Measurements from ENCODE around the gene RSPH1. TPM values are rescaled to one million over a fixed set of nuclear protein-coding genes. Genes with fewer than 3 reads are reported as not detected.
A peak's percentile ranks its signal among the peaks of the same experiment; 100 is the strongest.

The RSPH1 gene
- total RNA-seq, 1 experiment from 2014 or later = 0.51 TPM

DNA sequence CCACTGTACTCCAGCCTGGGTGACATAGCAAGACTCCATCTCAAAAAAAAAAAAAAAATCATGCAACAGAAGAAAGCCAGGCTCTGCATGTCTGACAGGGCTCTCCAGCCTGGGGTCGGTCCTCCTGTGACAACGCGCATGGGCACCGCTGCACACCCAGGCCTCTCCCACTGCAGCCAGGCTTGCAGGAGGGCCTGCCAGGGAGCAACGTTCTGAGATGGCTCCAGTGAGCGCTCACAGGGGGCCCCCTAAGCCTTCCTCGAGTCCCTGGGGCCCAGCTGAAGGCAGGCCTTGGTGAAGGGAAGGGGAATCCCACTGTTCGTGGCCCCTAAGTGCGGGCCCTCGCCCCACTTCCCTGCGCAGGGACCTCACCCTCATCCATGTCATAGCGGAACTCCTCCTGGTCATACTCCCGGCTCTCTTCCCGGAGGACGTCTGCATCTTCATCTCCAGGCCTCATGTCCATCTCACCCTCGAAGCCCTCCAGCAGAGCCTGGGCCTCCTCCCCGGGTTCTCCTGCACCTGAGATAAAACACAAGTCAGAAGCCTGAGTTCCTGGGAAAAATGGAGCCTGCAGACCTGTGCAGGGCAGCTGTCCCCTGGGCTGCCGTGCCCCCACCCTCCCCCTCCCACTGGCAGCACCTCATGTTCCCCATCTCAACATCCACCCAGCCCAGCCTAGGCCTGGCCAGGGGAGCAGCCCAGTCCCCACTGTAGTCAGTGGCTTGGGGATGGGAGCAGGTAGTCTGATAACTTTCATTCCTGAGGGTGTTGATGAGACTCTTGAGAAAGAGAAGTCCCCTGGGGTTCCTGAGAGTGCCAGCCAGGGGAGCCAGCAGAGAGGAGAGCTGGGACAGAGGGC, 20.3 kb downstream of the RSPH1 start:
- no peak for DNase-seq (ENCODE audit: unreplicated experiment)
- TF ChIP-seq, protein P1, sequence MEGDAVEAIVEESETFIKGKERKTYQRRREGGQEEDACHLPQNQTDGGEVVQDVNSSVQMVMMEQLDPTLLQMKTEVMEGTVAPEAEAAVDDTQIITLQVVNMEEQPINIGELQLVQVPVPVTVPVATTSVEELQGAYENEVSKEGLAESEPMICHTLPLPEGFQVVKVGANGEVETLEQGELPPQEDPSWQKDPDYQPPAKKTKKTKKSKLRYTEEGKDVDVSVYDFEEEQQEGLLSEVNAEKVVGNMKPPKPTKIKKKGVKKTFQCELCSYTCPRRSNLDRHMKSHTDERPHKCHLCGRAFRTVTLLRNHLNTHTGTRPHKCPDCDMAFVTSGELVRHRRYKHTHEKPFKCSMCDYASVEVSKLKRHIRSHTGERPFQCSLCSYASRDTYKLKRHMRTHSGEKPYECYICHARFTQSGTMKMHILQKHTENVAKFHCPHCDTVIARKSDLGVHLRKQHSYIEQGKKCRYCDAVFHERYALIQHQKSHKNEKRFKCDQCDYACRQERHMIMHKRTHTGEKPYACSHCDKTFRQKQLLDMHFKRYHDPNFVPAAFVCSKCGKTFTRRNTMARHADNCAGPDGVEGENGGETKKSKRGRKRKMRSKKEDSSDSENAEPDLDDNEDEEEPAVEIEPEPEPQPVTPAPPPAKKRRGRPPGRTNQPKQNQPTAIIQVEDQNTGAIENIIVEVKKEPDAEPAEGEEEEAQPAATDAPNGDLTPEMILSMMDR (IDR thresholded peaks at IDR 0.05; ENCODE audit: unreplicated experiment) = no peak
- no peaks in the 10 kb centered on the region for H3K27me3 Mint-ChIP-seq (ENCODE audit: insufficient read depth, unreplicated experiment)
- no TSS peak for BruUV-seq (replicated peaks)
- H3K4me1 Mint-ChIP-seq (ENCODE audit: insufficient read depth, unreplicated experiment) = peaks cover 12% of the 10 kb centered on the region
- no peak overlapping the region for H3K27ac Mint-ChIP-seq (ENCODE audit: low read depth, unreplicated experiment)
- intact Hi-C loops (cut with micrococcal nuclease) = no loop called here
- ChIA-PET CTCF (no interaction called here), POLR2A (no interaction called here)
- no peaks in the 10 kb centered on the region for H3K36me3 Mint-ChIP-seq (ENCODE audit: insufficient read depth, unreplicated experiment)
- no peak overlapping the region for H3K4me3 Mint-ChIP-seq (ENCODE audit: unreplicated experiment)
- no peaks in the 10 kb centered on the region for H3K9me3 Mint-ChIP-seq (ENCODE audit: unreplicated experiment)

DNA sequence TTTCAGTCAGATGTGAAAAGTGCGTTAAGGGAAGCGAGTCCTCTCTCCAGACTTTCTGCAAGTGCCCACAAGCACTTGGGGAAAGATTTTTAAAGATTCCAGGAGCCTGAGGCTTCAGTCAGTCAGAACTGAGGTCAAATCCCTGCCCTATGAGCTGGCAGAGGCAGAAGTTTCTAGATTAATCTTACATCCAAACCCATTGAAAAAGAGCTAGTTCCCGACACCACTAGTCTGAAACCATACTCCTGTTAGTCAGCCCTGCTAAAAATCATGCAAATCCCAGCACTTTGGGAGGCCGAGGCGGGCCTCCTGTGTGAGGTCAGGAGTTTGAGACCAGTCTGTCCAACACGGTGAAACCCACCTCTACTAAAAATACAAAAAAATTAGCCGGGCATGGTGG, 21.0 kb downstream of the RSPH1 start:
- BruUV-seq (replicated peaks) = no TSS peak
- peak overlapping the region; percentile 68 for H3K27ac Mint-ChIP-seq (ENCODE audit: low read depth, unreplicated experiment)

DNA sequence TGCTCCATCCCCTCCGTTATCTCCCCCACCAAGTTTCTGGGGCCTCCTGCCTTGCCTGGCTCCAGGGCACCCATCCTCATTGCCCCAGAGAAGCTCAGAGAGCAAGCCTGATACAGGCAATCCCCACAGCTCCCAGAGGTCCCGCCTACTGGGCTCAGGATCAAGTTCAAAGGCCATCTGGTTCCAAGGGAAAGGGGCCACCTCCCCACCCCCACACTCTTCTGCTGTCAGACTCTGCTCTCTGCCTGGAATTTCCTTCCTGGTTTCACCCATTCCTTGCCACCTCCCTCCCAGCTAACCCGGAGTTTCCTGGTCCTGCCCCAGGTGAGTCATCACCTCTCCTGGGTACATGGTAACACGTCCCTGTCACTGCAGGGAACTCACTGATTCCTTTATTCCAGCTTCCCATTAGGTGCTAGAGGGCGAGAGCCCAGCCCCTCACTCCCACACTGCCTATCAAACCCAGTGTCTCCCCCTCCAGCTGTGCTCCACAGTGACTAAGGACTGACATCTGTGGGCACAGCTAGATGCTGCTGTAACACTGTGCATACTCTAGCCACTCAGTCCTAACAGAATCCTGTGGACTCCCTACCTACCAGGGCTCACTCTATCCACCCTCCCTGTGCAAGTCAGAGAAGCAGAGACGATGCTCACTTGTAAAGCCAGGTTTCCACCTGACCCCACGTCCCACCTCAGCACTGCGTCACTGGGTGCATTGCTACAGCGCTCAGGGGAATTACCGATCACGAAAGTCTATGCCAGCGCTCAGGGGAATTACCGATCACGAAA, 21.8 kb downstream of the RSPH1 start:
- peak overlapping the region; percentile 68 for H3K27ac Mint-ChIP-seq (ENCODE audit: low read depth, unreplicated experiment)
- CTCF ChIA-PET = interaction anchor here (0.6 kb wide), 3 partner anchors 117 to 329 kb away, joined by 3 to 4 read pairs (median 3); no protein-coding TSS in a partner anchor
- H3K27me3 Mint-ChIP-seq (ENCODE audit: insufficient read depth, unreplicated experiment) = no peaks in the 10 kb centered on the region
- peaks cover 12% of the 10 kb centered on the region for H3K4me1 Mint-ChIP-seq (ENCODE audit: insufficient read depth, unreplicated experiment)
- POLR2A ChIA-PET = interaction anchor here (1.0 to 1.3 kb wide), 4 partner anchors 11 to 40 kb away, joined by 3 to 4 read pairs (median 3); partner anchors contain the start of gene RSPH1
- no peaks in the 10 kb centered on the region for H3K36me3 Mint-ChIP-seq (ENCODE audit: insufficient read depth, unreplicated experiment)
- peak; percentile 80 for DNase-seq (ENCODE audit: unreplicated experiment)
- intact Hi-C loops (cut with micrococcal nuclease) = no loop called here
- H3K9me3 Mint-ChIP-seq (ENCODE audit: unreplicated experiment) = no peaks in the 10 kb centered on the region
- BruUV-seq (replicated peaks) = no TSS peak
- peak overlapping the region; percentile 6 for H3K4me3 Mint-ChIP-seq (ENCODE audit: unreplicated experiment)
- TF ChIP-seq, protein P1 (IDR thresholded peaks at IDR 0.05; ENCODE audit: unreplicated experiment) = no peak

More for the DNA sequence above, 21.0 kb downstream of the RSPH1 start:
- Mint-ChIP-seq H3K36me3 (ENCODE audit: insufficient read depth, unreplicated experiment) (no peaks in the 10 kb centered on the region), H3K4me1 (ENCODE audit: insufficient read depth, unreplicated experiment) (peaks cover 12% of the 10 kb centered on the region), H3K9me3 (ENCODE audit: unreplicated experiment) (no peaks in the 10 kb centered on the region), H3K4me3 (ENCODE audit: unreplicated experiment) (no peak overlapping the region), H3K27me3 (ENCODE audit: insufficient read depth, unreplicated experiment) (no peaks in the 10 kb centered on the region)
- DNase-seq (ENCODE audit: unreplicated experiment) = no peak
- intact Hi-C loops (cut with micrococcal nuclease) = no loop called here
- CTCF ChIA-PET = no interaction called here
- POLR2A ChIA-PET = interaction anchor here (1.1 kb wide), 1 partner anchor 12 kb away, joined by 4 read pairs; no protein-coding TSS in a partner anchor
- TF ChIP-seq, protein P1 (IDR thresholded peaks at IDR 0.05; ENCODE audit: unreplicated experiment) = no peak

DNA sequence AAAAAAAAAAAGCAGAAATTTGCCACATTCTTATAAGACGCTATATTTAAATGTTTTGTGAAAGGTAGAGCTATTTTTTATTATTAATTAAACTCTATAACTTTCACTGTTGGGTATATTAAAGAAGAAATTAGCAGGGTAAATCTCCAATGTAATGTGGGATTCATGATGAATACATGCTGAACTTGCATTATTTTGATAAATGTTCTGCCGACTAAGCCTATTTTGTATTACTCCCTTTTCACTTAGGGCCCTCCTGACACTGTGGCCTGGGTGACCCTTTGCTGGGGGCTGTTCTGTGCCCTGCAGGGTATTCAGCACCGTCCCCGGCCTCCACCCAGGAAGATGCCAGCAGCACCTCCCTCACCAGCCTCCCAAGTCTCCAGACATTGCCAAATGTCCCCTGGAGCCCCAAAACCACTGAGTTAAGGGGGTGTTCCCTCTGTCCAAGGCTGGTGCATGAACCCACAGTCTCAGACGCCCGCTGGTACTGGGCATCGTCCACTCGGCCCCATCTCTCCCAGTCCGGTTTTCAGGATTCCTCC, 22.5 kb downstream of the RSPH1 start:
- no peaks in the 10 kb centered on the region for H3K9me3 Mint-ChIP-seq (ENCODE audit: unreplicated experiment)
- no peak overlapping the region for H3K4me3 Mint-ChIP-seq (ENCODE audit: unreplicated experiment)
- CTCF ChIA-PET = interaction anchor here (0.6 kb wide), 3 partner anchors 118 to 328 kb away, joined by 3 to 4 read pairs (median 3); no protein-coding TSS in a partner anchor
- peak overlapping the region; percentile 68 for H3K27ac Mint-ChIP-seq (ENCODE audit: low read depth, unreplicated experiment)
- peaks cover 12% of the 10 kb centered on the region for H3K4me1 Mint-ChIP-seq (ENCODE audit: insufficient read depth, unreplicated experiment)
- intact Hi-C loops (cut with micrococcal nuclease) = no loop called here
- BruUV-seq (replicated peaks) = no TSS peak
- POLR2A ChIA-PET = interaction anchor here (0.6 to 1.3 kb wide), 4 partner anchors 22 to 41 kb away, joined by 3 read pairs; partner anchors contain the start of gene RSPH1
- no peaks in the 10 kb centered on the region for H3K27me3 Mint-ChIP-seq (ENCODE audit: insufficient read depth, unreplicated experiment)
- H3K36me3 Mint-ChIP-seq (ENCODE audit: insufficient read depth, unreplicated experiment) = no peaks in the 10 kb centered on the region
- TF ChIP-seq, protein P1 (IDR thresholded peaks at IDR 0.05; ENCODE audit: unreplicated experiment) = no peak
- DNase-seq (ENCODE audit: unreplicated experiment) = no peak
